ENCODE results near the gene RGS9. TPM values are rescaled to one million over a fixed set of nuclear protein-coding genes. Genes with fewer than 3 reads are reported as not detected.
A peak's percentile ranks its signal among the peaks of the same experiment; 100 is the strongest.

Gene RGS9
- polyA plus RNA-seq, 2 of the 4 experiments (the other 2 are of a cell fraction): 6.9 to 14.3 TPM

GRCh38 chr17:65131240-65131639 lies 5.9 kb upstream of the RGS9 start:
- CTCF ChIA-PET: interaction anchor here (1.0 to 1.4 kb wide), 2 partner anchors 14 to 67 kb away, joined by 3 to 4 read pairs; no protein-coding TSS in a partner anchor
- no peak for DNase-seq (ENCODE audit: low read depth in 1 of 2, low spot score in 1 of 2)
- Histone ChIP-seq H3K9me3 (no peaks in the 10 kb centered on the region), H3K4me3 (no peak overlapping the region), H3K27ac (peak overlapping the region; percentile 10 to 45; a peak in 2 of 6 replicates), H3K4me1 (peaks cover 6% of the 10 kb centered on the region; the same call in 2 of the 3 replicates), H3K4me2 (no peak overlapping the region)
- POLR2A ChIA-PET: no interaction called here
- TF ChIP-seq RNF2 (IDR thresholded peaks at IDR 0.05; ENCODE audit: borderline replicate concordance, low read depth) (no peak), E2F6 (IDR thresholded peaks at IDR 0.05; ENCODE audit: borderline replicate concordance, low read depth) (no peak), TFCP2L1 (CRISPR knock-in tag; IDR thresholded peaks at IDR 0.05) (no peak), CTCF (IDR thresholded peaks at IDR 0.05) (no peak), GATA3 (IDR thresholded peaks at IDR 0.05; ENCODE audit: borderline replicate concordance) (no peak), CHD4 (IDR thresholded peaks at IDR 0.05; ENCODE audit: borderline replicate concordance) (no peak), MAX (IDR thresholded peaks at IDR 0.05) (no peak), MYC (IDR thresholded peaks at IDR 0.05; ENCODE audit: borderline replicate concordance, low read length) (no peak), BCL3 (IDR thresholded peaks at IDR 0.05) (no peak), CEBPB (IDR thresholded peaks at IDR 0.05) (no peak), EHF (CRISPR knock-in tag; IDR thresholded peaks at IDR 0.05) (no peak), SMC3 (IDR thresholded peaks at IDR 0.05) (no peak), TP53 (CRISPR knock-in tag; IDR thresholded peaks at IDR 0.05) (no peak), CHD2 (IDR thresholded peaks at IDR 0.05; ENCODE audit: low read length, partially characterized antibody) (no peak)
- FAIRE-seq: no peak
- 74% methylated on average over 6 of the region's 6 CpGs for WGBS (ENCODE audit: missing lambda C conversion rate)
- ATAC-seq: no peak

GRCh38 chr17:65131946-65132345 lies 5.2 kb upstream of the RGS9 start:
- no peak overlapping the region for H3K4me3 ChIP-seq
- no peak for FAIRE-seq
- peak; percentile 35 to 58 for DNase-seq (ENCODE audit: low read depth in 1 of 2, low spot score in 1 of 2)
- ChIA-PET POLR2A (no interaction called here), CTCF (interaction anchor here (1.0 to 1.4 kb wide), 2 partner anchors 14 to 32 kb away, joined by 3 to 6 read pairs; no protein-coding TSS in a partner anchor)
- H3K4me2 ChIP-seq: no peak overlapping the region
- H3K4me1 ChIP-seq: peaks cover 6% of the 10 kb centered on the region; the same call in 2 of the 3 replicates
- ATAC-seq: peak; percentile 67 to 68; a peak in 5 of 6 replicates
- WGBS (ENCODE audit: missing lambda C conversion rate): 53% methylated on average over 5 of the region's 5 CpGs
- peak overlapping the region; percentile 10 to 45; a peak in 2 of 6 replicates for H3K27ac ChIP-seq
- H3K9me3 ChIP-seq: no peaks in the 10 kb centered on the region
- TF ChIP-seq HEYL (CRISPR knock-in tag; IDR thresholded peaks at IDR 0.05): no peak
- no peak for TF ChIP-seq FOSB (CRISPR knock-in tag; IDR thresholded peaks at IDR 0.05)
- TF ChIP-seq SMC3 (IDR thresholded peaks at IDR 0.05): no peak
- no peak for TF ChIP-seq FOSL2 (IDR thresholded peaks at IDR 0.05)
- peak; percentile 63 for TF ChIP-seq FOSL2 (CRISPR knock-in tag; IDR thresholded peaks at IDR 0.05)
- no peak for TF ChIP-seq EHMT2 (IDR thresholded peaks at IDR 0.05; ENCODE audit: low read depth)
- TF ChIP-seq PBX3 (IDR thresholded peaks at IDR 0.05): no peak
- no peak for TF ChIP-seq SREBF2 (IDR thresholded peaks at IDR 0.05)
- peak; percentile 44; the same call in 1 of the 2 replicates for TF ChIP-seq JUNB (IDR thresholded peaks at IDR 0.05)
- peak; percentile 40 to 70; a peak in 3 of 4 replicates for TF ChIP-seq CEBPB (IDR thresholded peaks at IDR 0.05)
- no peak for TF ChIP-seq BCL3 (IDR thresholded peaks at IDR 0.05)
- TF ChIP-seq HMGXB4 (CRISPR knock-in tag; IDR thresholded peaks at IDR 0.05; ENCODE audit: borderline replicate concordance): no peak
- no peak for TF ChIP-seq TFCP2L1 (CRISPR knock-in tag; IDR thresholded peaks at IDR 0.05)
- no peak for TF ChIP-seq RFX5 (IDR thresholded peaks at IDR 0.05)
- no peak for TF ChIP-seq ESRRA (IDR thresholded peaks at IDR 0.05; ENCODE audit: borderline replicate concordance, low read length)
- no peak for TF ChIP-seq KDM5A (IDR thresholded peaks at IDR 0.05)
- no peak for TF ChIP-seq E2F6 (IDR thresholded peaks at IDR 0.05; ENCODE audit: borderline replicate concordance, low read depth)
- no peak for TF ChIP-seq FOXS1 (CRISPR knock-in tag; IDR thresholded peaks at IDR 0.05)
- TF ChIP-seq RCOR1 (IDR thresholded peaks at IDR 0.05; ENCODE audit: low read depth, low read length): no peak
- TF ChIP-seq RNF2 (IDR thresholded peaks at IDR 0.05; ENCODE audit: borderline replicate concordance, low read depth): no peak

Data from A549 (cell line).